Activated naive CD4-positive, alpha-beta T cell treated with Interleukin-2 at 50 U/mL for 16 hours (primary cell): ENCODE measurements around the gene MRPL34.
A peak's percentile ranks its signal among the peaks of the same experiment; 100 is the strongest.

Experiments used
- DNase-seq: peaks from one replicate; pipeline ENCODE4 v3.0.0-alpha.2; 2020

MRPL34 gene

DNA sequence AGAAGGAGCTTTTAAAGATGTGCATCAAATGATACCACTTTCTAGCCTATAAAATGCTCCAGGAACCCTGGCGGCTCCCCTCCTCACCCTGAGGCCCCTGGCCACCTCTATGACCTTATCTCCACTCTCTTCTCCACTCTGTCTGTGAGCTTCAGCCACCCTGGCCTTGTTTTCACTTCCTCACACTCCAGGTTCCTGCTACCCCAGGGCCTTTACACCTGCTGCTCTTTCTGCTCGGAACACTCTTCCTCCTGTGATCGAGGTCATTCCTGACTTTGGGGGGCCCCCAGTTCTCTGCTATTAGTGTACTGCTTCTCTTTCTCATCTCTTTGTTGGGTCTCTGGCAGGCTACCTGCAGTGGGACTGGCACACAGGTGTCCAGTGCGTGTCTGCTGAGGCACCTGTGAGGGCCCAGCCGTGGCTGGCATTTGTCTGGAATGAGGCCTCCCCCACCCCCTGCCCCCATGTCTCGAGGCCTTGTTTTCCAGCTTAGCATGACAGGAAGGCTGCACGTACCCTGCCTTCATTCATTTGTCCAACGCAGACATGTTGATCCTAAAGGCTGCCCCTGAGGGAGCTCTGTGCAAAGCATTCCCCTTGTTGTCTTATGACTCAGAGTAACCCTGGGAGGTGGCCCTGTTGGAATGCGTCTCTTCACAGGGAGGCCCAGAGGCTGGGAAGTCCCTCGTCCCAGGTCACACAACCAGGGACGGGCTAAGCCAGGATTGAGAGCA lies 6.0 kb downstream of the MRPL34 start:
- no peak for DNase-seq

DNA sequence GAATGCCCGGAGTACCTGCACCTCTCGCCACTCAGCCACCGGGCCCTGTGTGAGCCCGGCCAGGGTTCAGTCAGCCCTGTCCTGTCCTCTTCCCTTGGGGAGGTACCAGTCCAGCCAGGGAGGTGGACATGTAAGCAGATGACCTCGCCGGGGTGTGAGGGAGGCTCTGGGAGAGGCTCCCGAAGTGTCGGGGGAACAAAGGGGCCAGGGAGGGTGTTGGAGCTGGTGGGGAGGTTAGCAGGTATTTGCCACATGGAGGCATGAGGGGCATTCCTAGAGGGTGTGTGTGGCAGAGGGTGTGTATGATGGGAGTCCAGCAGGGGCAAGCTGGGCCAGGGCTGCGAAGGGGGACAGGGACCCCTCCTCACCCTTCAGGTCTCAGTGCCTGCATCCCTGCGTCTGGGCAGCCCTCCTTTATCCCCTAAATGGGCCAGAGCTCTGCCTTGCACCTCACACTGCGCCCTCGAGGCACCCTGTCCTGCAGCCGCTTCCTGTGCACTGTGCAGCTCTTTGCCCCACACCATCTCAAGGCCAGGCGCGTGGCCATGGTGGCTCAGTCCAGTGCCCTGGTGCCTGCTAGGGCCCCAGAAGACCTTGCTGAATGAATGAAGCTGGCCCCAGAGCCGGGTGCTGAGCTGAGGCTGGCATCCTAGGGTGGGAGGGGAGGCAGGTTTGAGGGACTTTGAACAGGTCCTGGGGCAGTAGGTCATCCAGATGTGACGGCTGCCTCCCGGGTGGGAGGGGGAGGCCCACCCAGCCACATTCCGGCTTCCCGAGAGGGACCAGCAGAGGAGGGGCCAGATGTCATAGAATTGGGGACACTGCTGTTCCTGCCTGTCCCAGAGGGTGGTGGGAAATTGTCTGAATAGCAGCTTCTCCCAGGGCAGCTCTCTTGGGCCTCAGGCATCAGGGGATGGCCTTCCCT lies 6.8 kb downstream of the MRPL34 start:
- no peak for DNase-seq

DNA sequence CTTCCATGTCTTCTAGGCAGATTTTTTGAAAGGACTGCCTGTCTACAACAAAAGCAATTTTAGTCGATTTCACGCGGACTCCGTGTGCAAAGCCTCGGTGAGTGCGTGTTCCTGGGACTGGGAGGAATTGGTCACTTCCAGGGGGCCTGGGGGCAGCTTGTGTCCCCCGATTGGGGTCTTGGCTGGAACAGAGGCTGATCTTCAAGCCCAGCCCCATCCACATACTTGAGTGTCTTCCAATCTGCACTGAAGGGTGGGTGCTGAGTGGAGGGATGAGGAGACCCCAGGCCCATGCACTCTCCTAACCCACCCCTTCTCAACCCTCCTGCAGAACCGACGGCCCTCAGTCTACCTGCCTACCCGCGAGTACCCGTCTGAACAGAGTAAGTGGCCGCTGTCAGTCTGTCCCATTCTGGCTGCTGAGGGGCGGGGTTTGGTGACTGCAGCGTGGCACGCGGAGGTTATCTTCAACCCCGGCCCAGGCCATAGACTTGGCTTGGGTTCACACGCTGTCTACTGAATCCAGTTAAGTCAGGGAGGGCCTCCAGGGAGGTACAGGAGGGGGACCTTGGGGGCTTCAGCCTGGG lies 8.4 kb downstream of the MRPL34 start:
- no peak for DNase-seq

DNA sequence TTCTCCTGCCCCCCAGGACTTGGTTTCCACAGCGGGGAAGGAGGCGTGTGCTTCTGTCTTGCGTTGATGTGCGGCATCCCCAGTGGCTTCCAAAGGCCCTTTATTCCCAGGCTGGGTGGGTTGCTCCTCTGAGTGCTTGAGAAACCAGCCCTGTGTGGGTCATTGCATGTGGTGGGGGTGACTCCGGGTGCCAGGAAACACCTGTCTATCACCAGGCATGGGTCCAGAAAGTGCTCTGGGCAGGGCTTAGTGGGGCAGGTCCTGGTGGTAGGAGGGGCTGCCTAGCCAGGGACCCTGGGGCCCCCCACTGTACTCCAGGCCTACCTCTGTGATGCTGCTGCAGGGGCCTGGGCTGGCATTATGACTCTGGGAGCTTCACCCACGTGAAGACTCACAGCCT lies 13.3 kb downstream of the MRPL34 start:
- DNase-seq, result no peak

GRCh38 chr19:17319473-17320238 lies 14.0 kb downstream of the MRPL34 start:
- DNase-seq, result no peak

GRCh38 chr19:17320435-17320834 lies 14.8 kb downstream of the MRPL34 start:
- no peak for DNase-seq

- no peak for DNase-seq
These were observed 16.2 kb downstream of the MRPL34 start for GRCh38 chr19:17321655-17322489.

DNA sequence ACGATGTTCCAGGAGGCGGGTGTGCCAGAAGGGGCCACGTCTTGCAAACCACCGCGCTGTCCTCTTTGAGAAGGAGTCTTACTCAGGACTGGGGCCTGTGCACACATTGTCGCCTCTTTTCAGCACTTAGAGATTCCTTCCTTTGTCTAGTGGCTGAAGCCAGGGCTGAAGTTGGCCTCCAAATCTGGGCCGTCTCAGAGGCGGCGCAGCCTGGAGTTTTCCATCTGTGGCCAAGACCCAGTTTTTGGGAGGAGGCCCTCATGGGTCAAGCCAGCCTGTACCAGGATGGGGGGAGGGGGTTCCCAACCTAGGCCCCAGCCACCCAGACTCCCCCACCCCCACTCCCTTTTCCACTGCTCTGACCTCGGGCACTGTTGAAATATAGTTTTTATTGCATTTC lies 17.2 kb downstream of the MRPL34 start:
- DNase-seq, result no peak

- no peak for DNase-seq
These were observed 17.8 kb downstream of the MRPL34 start for GRCh38 chr19:17323300-17323963.

- no peak for DNase-seq
These were observed 18.3 kb downstream of the MRPL34 start for GRCh38 chr19:17323964-17324332.

- DNase-seq, result no peak
These were observed 18.9 kb downstream of the MRPL34 start for GRCh38 chr19:17324357-17325114.

DNA sequence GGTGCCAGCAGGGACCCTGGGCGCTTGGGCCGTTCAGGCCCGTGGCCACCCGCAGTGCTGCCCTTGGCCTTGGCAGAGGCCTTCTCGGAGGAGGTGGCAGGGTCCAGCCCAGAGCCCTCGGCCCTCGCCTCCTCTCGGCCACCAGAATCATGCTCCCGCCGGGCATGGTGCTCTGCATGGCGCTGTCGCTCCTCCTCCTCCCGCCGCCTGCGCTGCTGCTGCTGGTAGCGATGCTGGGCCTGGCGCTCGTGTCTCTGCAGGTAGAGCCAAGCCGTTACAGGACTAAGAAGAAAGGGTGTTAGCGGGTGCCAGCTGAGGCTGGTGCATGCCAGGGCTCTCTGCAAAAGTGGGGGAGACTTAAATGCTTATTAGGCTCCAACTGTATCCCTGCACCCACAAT lies 19.5 kb downstream of the MRPL34 start:
- DNase-seq, result no peak

- DNase-seq, result no peak
These were observed 20.4 kb downstream of the MRPL34 start for GRCh38 chr19:17325881-17326594.

DNA sequence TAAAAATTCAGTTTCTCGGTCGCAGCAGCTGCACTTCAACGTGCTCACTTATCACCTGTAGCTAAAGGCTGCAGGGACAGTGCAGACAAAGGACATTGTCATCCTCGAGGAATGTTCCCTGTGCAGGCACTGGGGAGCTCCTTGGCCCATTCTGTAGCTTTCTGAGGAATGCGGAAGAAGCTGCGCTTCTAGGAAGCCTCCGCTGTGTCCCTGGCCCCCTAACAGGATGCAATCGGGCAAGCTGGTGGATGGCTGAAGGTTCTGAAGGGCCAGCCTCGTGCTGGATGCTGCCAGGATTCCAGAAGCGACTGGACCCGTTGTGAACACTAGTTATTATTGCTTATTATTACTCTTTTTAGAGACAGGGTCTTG lies 20.9 kb downstream of the MRPL34 start:
- no peak for DNase-seq

GRCh38 chr19:17327068-17327653 lies 21.5 kb downstream of the MRPL34 start:
- DNase-seq, result no peak

DNA sequence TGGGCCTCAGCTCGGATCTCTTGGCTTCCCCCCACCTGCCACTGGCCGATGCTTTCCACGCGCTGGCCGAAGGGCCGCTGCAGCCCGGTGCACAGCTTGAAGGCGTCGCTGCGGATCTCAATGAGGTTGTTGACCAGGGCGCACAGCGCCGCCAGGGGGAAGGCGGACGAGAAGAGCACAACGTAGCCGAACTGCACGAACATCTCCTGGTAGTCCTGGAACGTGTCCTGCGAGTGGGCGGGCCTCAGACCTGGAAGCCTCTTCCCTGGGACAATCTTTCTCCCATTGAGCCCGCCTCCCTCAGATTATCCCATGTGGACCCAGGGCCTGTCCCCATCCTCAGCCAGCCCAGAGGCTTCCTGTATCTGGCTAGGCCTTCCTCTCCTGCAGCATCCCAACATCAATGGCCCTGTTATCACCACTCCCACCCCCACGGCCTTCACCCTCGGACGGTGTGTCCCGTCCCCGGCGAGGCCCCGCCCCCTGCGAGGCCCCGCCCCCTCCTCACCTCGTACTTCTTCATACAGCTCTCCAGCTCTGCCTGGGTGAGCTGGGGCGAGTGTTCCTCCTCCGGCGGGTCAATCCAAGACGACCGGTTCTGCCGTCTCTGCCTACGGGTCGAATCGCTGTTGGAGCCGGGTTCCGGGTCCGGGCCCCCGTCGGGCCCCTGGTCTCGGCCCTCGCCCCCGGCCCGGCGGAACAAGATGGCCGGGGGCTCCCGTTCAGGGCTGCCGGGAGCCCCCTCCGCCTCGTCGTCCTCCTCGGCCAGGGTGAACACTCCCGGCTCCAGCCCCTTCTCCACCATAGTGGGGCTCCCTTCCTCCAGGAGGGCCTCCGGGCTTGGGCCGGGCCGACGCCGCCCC lies 22.2 kb downstream of the MRPL34 start:
- DNase-seq, result peak; percentile 47

DNA sequence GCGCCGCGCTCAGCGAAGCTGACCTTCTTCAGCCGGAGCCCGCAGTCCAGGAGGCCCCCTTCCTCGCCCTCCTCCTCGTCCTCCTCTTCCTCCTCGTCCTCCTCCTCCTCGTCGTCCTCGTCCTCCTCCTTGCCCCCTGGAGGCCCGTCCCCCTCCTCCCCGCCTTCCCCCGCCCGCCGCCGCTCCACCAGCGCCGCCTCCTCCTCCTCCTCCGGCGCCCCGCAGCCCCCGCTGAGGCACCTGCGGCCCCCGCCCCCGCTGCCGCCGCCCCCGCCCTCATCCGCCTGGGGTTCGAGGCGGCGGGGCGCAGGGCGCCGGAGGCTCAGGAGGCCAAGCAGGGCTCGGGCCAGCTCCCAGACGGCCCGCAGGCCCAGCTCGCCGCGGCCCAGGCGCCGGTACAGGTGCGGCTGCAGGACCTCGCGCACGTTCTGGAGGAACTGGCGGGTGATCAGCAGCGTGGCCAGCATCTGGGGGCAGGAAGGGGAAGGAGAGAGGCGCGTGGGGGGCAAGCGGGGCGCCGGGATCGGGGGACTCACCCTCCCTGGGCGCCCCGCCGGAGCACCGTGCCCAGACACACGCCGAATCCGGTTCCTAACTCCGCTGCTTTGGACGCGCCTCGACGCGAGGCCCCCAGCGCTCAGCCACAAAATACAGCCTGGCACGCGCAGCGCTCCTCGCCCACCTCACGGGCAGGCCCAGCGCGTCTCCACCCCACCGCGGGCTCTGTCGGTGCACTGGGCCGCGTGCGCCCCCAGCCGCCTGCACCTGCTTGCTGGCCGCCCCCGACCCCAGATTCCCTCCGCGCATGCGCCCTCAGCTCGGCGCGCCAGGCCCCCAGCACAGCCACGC lies 23.1 kb downstream of the MRPL34 start:
- DNase-seq, result peak; percentile 41
